GM11168 (cell line): ENCODE measurements around the gene ZNF74.
"Not testable (repeated sequence)": the region's sequence is repeated elsewhere in the genome, so short reads cannot be mapped to it uniquely, and the experiment has no call there.

Experiments used
- in situ Hi-C: fragments of 300-500 bp; cut with MboI; formaldehyde crosslinking; loops from one replicate; pipeline ENCODE4 v1.12.0; 2022; ENCODE audit warnings: low sequenced_read_pairs; ENCODE audit not compliant: unreplicated experiment

The ZNF74 gene

GRCh38 chr22:20374130-20374529 lies 19.8 kb upstream of the ZNF74 start:
- in situ Hi-C loops: not testable (repeated sequence)

DNA sequence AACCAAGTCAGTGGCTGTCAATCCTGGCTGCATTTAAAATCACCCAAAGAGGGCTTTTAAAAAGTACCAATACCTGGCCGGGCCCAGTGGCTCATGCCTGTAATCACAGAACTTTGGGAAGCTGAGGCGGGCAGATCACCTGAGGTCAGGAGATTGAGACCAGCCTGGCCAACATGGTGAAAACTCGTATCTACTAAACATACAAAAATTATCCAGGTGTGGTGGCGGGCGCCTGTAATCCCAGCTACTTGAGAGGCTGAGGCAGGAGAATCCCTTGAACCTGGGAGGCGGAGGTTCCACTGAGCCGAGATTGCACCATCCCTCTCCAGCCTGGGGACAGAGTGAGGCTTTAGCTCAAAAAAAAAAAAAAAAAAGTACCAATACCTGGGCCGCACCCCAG lies 17.7 kb upstream of the ZNF74 start:
- in situ Hi-C loops: not testable (repeated sequence)

GRCh38 chr22:20376983-20377382 lies 17.0 kb upstream of the ZNF74 start:
- in situ Hi-C loops: not testable (repeated sequence)

DNA sequence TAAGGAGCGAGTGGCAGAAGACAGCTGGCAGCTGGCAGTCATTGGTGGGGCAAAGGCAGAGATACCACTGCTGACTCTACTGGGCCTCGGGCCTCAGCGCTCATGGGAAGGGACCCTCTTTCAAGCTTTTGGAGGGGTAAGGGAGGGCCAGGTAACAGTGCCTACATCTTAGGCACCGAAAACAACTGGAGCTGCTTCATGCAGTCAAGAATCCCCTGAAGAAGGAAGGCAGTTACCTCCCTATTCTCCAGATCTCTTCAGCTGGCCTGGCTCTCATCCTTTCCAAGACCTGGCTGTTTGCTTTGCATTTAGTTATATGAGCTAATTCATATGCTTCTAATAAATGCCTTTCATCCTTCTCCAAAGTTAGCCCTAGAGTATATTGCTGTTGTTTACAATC lies 15.8 kb upstream of the ZNF74 start:
- in situ Hi-C loops: no loop called here

DNA sequence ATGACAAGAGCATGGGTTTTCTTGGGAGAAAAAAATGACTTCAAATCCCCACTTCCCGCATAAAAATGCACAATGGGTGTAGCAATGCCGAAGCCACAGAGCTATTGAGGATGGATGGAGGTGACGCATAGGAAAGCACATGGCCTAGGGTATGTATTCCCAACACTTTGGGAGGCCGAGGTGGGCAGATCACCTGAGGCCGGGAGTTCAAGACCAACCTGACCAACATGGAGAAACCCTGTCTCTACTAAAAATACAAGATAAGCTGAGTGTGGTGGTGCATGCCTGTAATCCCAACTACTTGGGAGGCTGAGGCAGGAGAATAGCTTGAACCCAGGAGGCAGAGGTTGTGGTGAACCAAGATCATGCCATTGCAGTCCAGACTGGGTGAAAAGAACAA lies 15.3 kb upstream of the ZNF74 start:
- in situ Hi-C loops: not testable (repeated sequence)

GRCh38 chr22:20380486-20380885 lies 13.5 kb upstream of the ZNF74 start:
- in situ Hi-C loops: no loop called here

DNA sequence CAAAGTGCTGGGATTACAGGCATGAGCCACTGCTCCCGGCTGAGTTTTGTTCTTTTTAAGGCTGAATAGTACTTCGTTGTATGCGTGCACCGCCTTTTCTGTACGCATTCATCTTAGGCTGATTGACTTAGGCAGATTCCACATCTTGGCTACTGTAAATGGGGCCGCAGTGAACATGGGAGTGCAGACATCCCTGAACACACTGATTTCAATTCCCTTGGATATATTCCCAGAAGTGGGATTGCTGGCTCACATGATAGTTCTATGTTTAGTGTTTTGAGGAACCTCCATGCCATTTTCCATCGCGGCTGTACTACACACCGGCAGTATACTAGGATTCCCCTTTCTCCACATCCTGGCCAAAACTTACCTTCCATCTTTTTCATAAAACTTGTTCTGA lies 10.4 kb upstream of the ZNF74 start:
- in situ Hi-C loops: no loop called here

DNA sequence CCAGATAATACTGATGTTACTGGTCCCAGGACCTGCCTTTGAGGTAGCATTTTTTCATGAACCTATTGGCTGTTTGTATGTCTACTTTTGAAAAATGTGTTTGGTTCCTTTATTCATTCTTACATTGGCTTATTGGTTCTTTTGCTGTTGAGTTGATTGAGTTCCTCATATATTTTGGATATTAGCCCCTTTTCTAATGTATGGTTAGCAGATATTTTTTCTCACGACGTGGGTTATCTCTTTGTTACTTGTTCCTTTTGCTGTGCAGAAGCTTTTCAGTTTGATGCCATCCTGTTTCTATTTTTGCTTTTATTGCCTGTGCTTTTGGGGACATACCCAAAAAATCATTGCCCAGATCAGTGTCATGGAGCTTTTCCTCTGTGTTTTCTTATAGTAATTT lies 9.8 kb upstream of the ZNF74 start:
- in situ Hi-C loops: no loop called here

DNA sequence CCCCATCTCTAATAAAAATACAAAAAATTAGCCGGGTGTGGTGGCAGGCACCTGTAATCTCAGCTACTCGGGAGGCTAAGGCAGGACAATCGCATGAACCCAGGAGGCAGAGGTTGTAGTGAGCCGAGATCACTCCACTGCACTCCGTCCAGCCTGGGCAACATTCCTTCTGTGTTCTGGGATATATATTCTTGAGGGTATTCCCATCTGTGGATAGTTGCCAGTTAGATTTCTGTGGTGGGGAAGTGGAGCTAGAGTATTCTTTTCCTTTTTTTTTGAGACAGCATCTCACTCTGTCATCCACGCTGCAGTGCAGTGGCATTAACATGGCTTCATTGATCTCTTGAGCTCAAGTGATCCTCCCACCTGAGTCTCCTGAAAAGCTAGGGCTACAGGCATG lies 9.1 kb upstream of the ZNF74 start:
- in situ Hi-C loops: no loop called here

DNA sequence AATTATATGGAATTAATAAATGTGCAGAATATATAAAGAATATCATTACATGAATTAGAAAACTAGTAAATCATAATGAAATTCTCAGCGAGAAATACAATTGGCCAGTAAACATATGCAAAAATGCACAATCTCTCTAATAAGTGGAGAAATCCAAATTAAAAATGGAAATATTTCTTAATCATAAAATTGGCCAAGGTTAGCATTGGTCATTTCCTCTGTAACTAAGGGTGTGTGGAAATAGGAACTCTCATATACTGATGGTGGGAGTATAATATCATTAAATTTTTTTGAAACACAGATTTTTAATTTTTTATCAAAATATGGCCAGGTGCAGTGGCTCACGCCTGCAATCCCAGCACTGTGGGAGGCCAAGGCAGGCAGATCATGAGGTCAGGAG lies 7.6 kb upstream of the ZNF74 start:
- in situ Hi-C loops: no loop called here

- in situ Hi-C loops: no loop called here
Observed at GRCh38 chr22:20386972-20387371, 7.0 kb upstream of the ZNF74 start.

GRCh38 chr22:20388200-20388599 lies 5.8 kb upstream of the ZNF74 start:
- in situ Hi-C loops: no loop called here

GRCh38 chr22:20389288-20389687 lies 4.7 kb upstream of the ZNF74 start:
- in situ Hi-C loops: no loop called here

DNA sequence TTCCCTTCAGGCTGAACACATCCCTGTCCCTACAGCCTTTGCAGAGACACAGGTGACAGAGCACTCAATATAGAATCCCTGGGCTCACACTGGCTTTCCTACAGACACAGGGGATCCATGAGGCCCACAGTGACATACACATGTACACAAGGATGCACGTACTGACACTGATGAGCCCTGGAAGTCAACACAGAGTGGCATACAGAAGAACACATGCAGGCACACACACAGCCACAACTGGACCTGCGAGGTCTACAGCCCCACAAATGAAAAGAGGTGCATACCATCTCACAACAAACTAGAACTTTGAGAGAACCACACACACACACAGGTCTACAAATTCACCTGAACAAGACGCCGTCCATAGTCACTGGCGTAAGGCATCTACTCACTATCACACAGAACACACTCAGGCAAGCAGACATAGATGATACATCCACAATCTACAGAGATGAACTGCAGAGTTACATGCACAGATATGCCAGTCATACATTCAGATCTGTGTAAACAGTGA lies 3.5 kb upstream of the ZNF74 start:
- in situ Hi-C loops: no loop called here

DNA sequence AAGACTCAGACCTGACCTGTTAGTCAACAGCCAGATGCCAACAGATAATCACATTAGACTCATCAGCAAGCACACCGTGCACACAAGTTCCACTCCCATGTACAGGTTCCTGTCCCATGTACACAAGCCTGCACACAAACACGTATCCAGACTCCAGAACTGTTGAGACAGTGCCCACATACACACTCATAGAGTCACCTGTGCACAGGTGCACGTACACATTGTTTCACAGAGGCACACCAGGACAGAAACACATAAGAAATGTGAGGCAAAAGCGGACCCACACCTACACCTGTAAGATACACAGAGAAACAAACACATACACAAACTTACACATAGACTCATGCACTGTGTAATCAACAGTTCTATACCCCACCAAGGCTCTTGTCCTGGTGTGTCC lies 2.7 kb upstream of the ZNF74 start:
- in situ Hi-C loops: no loop called here

DNA sequence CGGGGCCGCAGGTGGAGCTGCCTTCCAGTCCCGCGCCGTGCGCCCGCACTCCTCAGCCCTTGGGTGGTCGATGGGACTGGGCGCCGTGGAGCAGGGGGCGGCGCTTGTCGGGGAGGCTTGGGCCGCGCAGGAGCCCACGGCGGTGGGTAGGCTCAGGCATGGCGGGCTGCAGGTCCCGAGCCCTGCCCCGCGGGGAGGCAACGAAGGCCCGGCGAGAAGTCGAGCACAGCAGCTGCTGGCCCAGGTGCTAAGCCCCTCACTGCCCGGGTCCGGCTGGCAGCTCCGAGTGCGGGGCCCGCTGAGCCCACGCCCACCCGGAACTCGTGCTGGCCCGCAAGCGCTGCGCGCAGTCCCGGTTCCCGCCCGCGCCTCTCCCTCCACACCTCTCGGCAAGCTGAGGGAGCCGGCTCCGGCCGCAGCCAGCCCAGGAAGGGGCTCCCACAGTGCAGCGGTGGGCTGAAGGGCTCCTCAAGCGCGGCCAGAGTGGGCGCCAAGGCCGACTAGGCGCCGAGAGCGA lies 1.5 kb upstream of the ZNF74 start:
- in situ Hi-C loops: not testable (repeated sequence)

- in situ Hi-C loops: no loop called here
Observed at GRCh38 chr22:20392983-20393704, 807 bp upstream of the ZNF74 start.

- in situ Hi-C loops: no loop called here
Observed at GRCh38 chr22:20395181-20395906, 1.4 kb downstream of the ZNF74 start.

GRCh38 chr22:20395907-20396287 lies 1.9 kb downstream of the ZNF74 start:
- in situ Hi-C loops: no loop called here

GRCh38 chr22:20396639-20397038 lies 2.7 kb downstream of the ZNF74 start:
- in situ Hi-C loops: no loop called here

- in situ Hi-C loops: no loop called here
Observed at GRCh38 chr22:20397498-20397897, 3.5 kb downstream of the ZNF74 start.

DNA sequence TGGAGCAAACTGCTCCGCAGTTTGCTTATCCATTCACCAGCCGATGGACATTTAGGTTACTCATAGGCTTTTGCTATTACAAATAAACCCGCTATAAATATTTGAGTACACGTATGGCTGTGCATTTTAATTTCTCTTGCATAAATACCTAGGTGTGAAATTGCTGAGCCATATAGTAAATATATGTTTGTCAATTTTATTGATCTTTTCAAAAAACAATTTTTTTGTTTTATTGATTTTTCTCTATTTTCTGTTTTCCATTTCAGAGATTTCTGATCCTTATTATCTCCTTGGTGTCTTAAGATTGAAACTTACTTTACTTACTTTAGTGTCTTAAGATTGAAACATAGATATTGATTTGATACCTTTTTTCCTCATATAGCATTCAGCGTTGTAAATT lies 4.5 kb downstream of the ZNF74 start:
- in situ Hi-C loops: no loop called here
